Gastroesophageal sphincter (tissue), 3 donors: ENCODE data around the gene KCTD15.

Experiments used
- CTCF ChIP-seq, 4 experiments: fragments of 200-600 bp in 2 of 4; fragments of 450-650 bp in 2 of 4; sonication (generic) in 1 of 4; IDR thresholded peaks; one replicate each; pipeline ENCODE4 v1.5.1; 2017 to 2019; ENCODE audit warnings: antibody characterized with exemption in 4 of 4, mild to moderate bottlenecking in 2 of 4, moderate library complexity in 2 of 4
- POLR2A ChIP-seq, 2 donors: fragments of 450-650 bp; IDR thresholded peaks; one replicate each; pipeline ENCODE4 v1.6.1; 2017; ENCODE audit warnings: antibody characterized with exemption in 2 of 2, mild to moderate bottlenecking in 2 of 2, moderate library complexity in 1 of 2

- TF ChIP-seq POLR2A (IDR thresholded peaks at IDR 0.05) (no peak), CTCF (IDR thresholded peaks at IDR 0.05) (no peak)
Observed at GRCh38 chr19:33809960-33810359, 13.3 kb downstream of the KCTD15 start.
